NCI-H446 treated with DMSO at 0.1 percent for 48 hours (cell line): ENCODE data around the gene TOMM5.
A peak's percentile ranks its signal among the peaks of the same experiment; 100 is the strongest.
"Not testable (repeated sequence)": the region's sequence is repeated elsewhere in the genome, so short reads cannot be mapped to it uniquely, and the experiment has no call there.

Experiments
- DNase-seq: peaks from one replicate; lab custom pipeline; 2025; lab: John Stamatoyannopoulos, UW

Gene TOMM5

DNA sequence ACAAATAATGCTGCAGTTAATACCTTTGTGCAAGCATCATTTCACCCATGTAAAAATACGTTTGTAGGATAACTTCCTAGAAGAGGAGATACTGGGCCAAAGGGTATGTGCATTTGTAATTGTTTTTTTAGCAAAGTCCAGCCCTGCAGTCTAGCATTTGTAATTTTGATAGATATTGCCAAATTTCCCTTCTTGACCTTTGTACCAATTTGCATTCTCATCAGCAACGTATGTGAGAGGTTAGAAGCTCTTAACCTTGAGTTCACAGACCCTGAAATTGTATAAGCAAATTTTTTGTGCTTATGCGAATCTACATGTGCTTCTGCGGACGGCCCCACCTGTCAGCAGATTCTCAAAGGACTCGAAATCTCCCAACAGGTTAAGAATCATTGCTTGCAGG lies 18.6 kb upstream of the TOMM5 start:
- DNase-seq = no peak

DNA sequence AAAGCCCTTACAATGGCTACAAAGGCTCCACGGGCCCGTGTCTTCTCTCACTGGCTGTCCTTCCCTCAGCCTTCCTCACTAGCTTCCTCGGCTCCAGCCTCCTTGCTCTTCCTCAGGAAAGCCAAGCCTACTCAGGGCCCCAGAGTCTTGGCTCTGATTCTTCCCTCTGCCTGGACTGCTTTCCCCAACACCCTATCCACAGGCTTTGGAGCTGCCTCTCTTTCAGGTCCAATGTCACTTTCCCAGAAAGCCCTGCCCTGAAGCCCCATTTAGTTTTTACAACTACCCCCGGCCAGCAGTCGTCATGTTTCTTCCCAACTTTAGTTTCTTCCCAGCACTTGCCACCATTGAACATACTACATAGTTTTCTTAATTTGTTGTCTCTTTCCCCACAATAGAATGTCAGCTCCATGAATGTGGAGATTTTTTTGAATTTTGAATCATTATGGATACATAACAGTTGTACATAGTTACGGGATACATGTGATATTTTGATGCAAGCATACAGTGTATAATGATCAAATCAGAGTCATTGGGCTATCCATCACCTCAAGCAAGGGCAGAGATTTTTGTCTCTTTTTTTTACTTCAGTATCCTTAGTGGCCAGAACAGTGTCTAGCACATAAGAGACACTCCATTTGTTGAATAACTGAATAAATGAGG lies 17.5 kb upstream of the TOMM5 start:
- DNase-seq = no peak

DNA sequence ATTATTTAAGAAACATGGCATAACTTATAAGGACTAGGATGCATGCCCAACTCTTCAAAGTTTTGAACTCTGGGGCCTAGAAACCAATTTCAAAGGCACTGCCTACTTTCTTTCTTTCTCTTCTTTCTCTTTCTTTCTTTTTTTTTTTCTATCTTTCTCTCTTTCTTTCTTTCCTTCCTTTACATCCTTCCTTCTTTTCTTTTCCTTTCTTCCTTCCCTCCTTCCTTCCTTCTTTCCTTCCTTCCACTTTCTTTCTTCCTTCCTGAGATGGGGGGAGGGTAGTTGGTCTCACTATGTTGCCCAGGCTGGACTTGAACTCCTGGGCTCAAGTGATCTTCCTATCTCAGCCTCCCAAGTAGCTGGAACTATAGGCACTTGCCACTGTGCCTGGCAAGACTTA lies 15.9 kb upstream of the TOMM5 start:
- DNase-seq = no peak

DNA sequence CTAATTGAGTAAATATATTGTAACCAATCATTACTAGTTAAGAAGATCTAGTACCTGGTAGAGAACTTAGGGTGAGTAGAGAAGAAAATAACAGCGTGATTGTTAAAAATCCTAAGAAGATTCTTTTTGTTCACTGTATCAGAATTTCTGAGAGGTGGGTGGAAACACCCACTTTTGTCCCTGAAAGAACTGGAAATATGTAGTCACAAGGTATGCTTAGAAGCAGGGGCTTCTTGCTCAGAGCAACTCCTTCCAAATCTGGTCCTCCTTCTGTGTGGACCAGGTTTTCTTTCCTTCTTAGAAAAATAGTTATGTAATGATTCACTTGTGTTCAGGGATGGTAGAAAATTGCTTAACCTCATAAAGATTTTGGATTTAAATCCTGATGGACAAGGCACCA lies 11.9 kb upstream of the TOMM5 start:
- no peak for DNase-seq

DNA sequence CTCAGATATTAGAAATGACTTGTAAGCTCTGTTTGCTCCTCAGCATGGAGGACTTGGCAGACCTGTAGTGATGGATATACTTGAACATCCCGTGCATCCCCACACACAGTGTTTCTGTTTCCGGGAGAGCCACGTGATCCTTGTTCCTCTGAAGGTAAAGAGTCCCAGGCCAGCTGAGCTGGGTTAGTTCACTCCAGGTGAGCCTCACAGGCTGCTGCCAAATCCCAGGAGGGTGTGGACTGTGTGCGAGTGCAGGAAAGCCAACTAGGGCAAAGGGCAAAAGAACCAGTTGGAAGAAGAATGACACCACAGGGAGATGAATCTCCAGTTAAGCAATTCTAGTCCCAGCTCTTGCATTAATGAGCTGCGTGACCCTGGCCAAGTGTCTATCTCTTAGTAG lies 10.4 kb upstream of the TOMM5 start:
- DNase-seq = no peak

DNA sequence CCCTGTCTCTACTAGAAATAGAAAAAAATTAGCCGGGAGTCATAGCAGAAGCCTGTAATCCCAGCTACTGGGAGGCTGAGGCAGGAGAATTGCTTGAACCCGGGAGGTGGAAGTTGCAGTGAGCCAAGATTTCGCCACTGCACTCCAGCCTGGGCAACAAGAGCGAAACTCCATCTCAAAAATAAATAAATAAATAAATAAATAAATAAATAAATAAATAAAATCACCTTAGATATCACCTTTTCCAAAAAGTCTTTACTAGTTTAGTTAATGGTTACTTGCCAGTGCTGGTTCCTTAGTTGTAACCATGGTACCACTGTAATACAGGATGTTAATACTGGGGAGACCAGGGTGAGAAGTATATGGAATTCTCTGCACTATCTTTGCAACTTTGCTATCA lies 9.7 kb upstream of the TOMM5 start:
- not testable (repeated sequence) for DNase-seq

DNA sequence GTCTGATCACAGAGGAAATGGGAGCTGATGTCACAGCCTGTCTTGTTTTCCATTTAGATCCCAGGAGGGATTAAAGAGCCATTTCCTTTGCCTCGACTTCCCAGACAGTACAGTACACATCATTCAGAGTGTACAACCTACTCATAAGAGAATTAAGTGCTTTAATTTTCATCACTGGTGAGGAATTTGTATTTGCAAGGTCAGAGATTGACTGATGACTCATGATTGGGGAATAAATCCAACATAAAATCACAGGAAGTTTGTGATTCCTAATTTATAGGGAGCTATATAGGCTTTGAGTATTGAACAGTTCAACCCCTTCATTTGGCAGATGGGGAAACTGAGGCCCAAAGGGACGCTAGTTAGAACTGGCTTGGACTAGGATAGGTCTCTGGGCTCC lies 4.1 kb upstream of the TOMM5 start:
- DNase-seq = no peak

DNA sequence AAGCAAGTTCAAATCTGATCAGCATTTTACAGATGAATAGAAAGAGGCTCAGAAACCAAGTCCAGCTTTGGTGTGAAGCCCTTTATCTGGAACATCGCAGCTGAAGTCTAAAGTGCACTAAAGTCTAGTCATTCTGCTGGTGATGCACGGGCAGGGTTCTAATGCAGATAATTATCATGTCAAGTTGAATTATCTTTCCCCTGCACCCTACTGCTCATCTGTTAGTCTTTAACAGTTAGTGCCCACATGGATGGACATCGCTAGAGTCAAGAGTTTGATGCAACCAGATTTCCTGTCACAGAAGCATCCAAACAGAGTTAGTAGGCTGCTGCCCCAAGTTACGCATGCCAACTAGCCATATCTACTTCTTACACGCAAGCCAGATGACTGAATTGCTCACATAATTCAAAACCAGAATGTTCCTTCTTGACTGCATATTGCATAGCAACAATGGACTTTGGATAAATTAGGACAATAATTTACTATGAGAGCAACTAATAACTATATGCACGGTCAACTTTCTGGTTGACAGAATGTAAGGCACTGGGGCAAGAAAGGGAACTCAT lies 1.6 kb upstream of the TOMM5 start:
- no peak for DNase-seq

DNA sequence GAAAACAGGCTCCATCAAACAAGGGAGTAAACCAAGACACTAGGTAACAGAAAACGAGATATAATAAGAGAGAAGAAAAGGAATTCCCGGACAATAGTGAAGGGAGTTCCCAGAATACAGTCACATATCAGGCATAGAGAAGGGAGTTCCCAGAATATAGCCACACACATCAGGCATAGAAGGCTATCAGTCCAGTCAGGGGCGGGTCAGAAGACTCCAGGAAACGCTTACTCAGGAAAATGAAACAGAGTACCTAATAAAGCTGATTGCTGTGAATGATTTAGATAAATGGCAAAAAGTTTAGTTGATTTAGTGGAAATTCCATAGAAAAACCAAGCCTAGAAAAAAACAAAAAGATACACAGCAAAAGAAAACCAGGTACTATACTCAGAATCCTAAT lies 4.9 kb downstream of the TOMM5 start:
- DNase-seq = no peak

DNA sequence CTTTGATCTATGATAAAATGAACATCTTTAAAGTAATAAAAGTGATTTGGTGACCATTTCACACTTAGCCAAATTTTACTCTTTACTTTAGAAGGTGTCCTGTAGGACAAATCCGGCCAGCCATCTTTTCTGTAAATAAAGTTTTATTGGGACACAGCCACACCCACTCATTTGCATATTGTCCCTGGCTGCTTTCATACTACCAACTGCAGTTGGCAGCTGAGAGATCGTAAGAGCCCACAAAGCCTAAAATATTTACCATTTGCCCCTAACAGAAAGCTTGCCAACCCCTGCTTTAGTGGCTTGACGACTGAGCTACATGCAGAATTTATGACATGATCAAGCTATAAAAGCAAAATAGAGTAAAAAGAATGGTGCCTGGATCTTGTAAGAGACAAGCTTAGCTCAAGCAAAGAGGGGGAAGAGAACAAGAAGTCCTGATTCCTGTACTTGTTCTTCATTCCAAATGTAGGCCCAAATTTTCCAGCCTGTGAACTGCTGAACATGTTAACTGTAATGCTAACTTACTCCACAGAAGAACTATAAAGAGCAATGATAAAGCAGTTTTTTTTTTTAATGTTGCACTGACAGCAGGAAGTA lies 8.8 kb downstream of the TOMM5 start:
- no peak for DNase-seq

DNA sequence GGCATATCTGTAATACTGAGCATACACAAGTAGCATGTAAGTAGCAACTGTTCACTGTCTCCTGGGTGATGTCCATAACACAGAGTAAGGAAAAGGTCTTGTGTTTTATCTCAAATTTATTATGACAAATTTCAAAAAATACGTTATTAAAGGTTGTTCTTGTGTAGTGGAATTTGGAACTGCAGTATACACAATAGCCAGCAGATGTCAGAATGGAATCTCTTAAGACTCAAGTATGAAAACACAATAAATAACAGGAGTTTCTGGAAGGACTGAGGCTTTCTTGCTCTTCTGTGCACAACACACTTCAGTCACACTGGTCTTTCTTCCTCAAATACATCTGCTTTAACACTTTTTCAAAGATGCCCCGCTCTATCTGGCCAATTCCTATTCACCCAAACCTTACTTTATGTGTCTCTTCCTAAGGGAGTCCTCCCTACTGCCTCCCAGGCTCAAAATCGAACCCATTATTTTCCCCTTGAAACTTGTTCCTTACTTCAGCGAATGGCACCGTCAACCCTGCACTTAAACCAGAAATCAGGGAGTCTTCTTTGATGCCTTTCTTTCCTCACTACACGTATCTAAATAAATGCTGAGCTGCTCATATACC lies 9.7 kb downstream of the TOMM5 start:
- no peak for DNase-seq

DNA sequence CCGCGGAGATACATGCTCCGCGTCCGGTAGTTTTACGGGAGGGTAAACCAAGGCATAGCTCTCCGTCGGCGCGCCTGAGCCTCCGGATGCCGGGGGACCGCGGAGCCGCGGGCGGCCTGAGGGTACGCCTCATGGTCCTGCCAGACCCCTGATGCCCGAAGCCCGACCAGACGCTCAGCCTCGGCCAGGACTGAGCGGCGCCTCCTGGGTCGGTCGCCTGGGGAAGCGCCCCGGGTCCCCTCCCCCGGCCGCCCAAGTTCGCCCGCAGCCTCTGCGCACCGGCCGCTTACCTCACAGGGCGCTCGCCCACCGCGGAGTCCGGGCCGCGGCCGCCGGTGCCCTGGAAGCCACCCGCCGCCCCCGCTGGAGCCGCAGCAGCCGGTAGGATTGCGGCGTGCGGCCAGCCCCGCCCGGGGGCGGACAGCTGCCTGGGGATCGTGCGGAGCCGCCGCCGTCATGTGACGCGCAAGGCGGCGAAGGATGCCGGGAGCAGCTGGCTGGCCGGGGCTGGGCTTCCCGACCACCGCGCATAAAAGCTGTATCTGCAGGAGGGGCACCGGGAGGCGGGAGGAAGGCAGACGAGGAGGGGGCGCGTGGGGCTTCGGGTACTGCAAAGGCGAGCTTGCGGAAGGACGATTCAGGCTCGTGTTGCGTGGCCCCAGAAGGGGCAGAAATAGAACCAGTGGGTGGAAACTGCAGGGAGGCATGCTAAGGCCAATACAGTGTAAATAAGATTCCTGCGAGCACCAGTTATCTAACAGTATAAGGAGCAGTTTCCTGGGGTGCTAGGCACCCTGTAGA lies 16.3 kb downstream of the TOMM5 start, which contains the start of gene FBXO10:
TSS of gene FBXO10 (minus strand) at position 460 of the 801 bp plus-strand sequence. CDS start 34,612 bp downstream, outside the sequence.
- DNase-seq = peak; percentile 28

DNA sequence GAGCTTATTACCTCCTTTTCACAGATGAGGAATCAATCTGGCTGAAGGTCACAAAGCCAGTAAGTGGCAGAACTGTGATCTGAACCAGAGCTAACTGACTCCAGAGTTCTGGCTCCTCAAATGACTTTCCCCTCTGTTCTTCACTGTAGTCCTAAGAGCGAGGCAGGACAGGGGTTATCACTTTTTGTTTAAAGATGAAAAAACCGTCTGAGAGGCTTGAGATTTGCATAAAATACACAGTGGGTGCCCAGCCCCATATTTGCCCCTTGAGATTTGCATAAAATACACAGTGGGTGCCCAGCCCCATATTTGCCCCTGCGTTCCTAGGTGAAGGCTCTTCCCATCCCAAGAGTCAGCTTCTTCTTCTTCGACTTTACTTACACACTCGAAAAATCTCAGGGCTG lies 16.9 kb downstream of the TOMM5 start:
- no peak for DNase-seq

DNA sequence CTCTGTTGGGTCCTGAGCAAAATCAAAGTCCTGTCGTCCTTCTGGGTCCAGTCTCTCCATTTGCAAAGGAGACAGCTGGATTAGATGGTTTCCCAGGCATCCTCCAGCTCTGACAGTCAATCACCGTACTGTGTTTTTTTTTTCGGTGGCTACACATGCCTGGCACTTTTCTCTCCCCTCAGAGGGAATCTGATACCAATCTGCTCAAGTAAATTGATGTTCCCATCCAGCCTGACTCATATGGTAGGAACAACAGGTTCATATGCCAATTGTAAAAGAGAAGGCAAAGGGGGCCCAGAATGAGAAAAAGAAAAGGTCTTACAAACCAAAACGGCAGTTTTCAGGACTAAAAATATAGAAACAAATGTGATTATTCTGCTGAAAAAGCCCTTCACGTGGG lies 17.4 kb downstream of the TOMM5 start:
- DNase-seq = no peak

DNA sequence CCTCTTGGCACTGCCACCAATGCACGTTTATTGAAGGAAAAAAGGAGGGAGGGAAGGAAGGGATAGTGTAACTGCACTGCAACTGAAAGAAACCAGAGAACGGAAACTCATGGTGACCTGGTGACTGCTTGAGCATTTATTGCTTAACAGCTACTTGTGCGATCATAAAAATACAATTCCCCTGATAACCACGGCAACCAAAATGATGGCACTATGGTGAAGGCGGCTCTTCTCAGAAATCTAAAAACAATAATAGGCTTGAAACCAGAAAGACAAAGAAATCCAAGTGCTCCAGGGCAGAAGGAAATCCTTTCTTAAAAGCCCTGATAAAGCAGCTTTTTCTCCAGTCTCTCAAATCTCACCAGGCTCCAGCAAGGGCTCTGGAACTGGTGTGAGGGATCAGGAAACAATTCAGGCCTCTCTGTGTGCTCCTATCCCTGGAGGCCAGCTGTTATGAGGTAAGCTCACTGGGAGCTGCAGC lies 18.1 kb downstream of the TOMM5 start:
- no peak for DNase-seq

DNA sequence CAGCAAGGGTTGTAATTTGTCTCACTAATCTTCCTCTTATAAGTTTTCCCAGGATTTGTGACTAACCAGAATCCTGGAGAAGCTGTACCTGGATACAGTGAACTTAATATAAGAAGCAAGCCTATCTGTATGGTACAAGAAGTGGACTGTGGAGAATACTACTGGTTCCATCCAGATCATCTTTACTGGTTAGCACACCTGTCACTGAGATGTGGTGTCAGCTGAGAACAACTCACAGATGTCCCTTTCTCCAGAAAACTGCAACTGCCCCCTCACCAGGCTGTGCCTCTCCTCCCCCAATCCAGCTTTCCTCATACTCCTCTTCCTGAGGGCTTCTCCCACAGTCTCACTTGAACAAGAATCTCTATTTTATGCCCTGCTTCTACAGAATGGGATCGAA lies 21.1 kb downstream of the TOMM5 start:
- no peak for DNase-seq

DNA sequence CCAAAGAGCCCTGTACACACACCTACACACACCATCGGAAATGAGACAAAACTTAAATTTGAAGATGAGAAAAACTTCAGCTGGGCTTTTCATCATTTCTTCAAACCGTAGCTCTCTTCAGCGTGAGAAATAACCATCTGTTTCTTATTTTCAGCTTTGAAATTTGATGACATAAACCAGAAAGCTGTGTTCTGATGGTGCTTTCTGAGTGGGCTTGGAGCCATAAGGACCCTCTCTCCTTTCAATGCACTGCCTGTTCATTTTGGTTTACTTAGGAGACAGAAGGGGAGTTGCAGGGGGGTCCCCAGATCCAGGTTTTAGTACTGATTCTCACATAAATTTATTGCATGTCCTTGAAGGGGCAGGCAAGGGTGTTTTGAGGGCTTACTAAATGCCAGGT lies 25.7 kb downstream of the TOMM5 start:
- no peak for DNase-seq

DNA sequence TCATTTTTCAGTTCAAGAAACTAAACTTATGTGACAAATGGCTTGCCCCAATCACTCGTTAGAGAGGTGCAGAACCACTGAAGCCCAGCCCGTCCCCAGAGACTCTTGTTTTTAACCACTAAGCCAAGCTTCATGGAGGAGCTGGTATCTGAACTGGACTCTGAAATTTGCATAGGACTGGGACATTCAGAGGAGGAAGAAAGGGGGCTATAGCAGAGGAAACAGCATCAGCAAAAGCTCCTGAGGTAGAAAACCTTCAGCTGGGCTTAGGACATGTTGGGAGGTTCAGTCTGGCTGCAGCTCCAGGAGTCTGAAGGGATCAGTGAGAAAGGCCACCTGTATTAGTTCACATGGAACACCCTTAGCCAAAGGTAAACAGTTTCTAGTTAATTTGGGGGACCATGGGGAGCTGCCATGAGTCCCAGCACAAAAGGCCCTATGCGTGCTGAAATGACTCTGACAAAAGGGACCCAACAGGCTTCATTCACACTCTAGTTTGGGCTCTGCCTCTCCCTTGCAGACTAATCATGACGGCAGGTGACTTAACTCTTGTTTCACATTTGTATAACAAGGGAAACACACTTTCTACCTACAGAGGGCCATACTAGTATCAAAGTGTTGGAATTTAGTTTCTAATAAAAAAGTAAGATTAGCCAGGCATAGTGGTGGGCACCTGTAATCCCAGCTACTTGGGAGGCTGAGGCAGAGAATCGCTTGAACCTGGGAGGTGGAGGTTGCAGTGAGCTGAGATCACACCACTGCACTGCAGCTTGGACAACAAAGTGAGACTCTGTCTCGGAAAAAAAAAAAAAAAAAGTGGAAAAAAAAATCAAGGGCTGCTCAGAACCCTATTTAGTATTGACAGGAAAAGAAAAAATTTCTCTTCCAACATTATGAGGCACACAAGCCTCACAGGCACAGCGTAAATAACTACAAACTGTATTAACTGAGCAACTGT lies 26.5 kb downstream of the TOMM5 start:
- DNase-seq = no peak

DNA sequence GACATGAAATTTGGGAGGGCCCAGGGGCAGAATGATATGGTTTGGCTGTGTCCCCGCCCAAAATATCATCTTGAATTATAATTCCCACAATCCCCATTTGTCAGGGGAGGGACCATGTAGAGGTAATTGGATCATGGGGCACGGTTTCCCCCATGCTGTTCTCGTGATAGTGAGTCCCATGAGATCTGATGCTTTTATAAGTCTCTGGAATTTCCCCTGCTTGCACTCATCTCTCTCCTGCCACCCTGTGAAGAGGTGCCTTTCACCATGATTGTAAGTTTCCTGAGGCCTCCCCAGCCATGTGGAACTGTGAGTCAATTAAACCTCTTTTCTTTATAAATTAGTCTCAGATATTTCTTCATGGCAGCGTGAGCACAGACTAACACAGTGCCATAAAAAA lies 27.5 kb downstream of the TOMM5 start:
- DNase-seq = no peak

DNA sequence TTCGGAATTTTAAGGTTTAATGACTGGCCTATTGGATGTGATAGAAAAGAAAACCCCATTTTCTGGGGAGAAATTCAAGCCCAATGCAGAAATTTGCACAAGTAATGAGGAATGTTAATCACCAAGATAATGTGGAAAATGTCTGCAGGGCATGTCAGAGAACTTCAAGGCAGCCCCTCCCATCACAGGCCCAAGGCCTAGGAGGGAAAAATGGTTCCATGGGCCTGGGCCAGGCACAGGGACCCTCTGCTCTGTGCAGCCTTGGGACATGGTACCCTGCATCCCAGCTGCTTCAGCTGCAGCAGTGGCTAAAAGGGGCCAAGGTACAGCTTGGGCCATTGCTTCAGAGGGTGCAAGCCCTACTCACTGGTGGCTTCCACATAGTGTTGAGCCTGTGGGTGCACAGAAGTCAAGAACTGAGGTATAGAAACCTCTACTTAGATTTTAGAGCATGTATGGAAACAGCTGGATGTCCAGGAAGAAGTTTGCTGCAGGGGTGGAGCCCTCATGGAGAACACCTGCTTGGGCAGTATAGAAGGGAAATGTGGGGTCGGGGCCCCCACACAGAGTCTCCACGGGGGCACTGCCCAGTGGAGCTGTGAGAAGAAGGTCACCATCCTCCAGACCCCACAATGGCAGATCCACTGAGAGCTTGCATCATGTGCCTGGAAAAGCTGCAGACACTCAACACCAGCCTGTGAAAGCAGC lies 28.4 kb downstream of the TOMM5 start:
- no peak for DNase-seq

DNA sequence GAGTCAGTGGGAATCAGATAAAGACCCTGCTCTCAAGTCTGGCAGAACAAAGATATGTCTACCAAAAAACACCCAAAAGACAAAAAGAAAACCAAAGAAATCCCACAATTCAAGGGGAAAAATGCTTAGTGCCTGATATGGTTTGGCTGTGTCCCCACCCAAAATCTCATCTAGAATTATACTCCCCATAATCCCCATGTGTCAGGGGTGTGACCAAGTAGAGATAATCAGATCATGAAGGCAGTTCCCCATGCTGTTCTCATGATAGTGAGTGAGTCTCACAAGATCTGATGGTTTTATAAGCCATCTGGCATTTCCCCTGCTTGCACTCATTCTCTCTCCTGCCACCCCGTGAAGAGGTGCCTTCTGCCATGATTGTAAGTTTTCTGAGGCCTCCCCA lies 29.6 kb downstream of the TOMM5 start:
- DNase-seq = no peak
